Mesendoderm (in vitro differentiated cells): ENCODE data around the gene UBE2R2. TPM values are rescaled to one million over a fixed set of nuclear protein-coding genes. Genes with fewer than 3 reads are reported as not detected.
A peak's percentile ranks its signal among the peaks of the same experiment; 100 is the strongest.

Source experiments
- small RNA-seq: library from polyadenylated mRNA; stranded (forward); fragments of <200 nt; extraction: miRNeasy Mini kit (QIAGEN cat#:217004); gene quantifications from one replicate; pipeline ENCODE3, GENCODE V24; 2013; ENCODE audit not compliant: insufficient read depth

The UBE2R2 gene

Small RNA genes lying within 50 kb of the gene (small RNA-seq; reads per million reads assigned to genes)
- gene RF00019: not detected
- gene RNU4ATAC11P: not detected
- gene SNORD121A: 27.2 reads per million, percentile 93 among the genes with 10 or more reads in this experiment
- gene SNORD121B: not detected
